Uterus (tissue), 2 donors: Measurements from ENCODE around the gene MBP.

Experiments used
- POLR2A ChIP-seq, 2 donors: fragments of 450-650 bp; IDR thresholded peaks; one replicate each; pipeline ENCODE4 v1.6.1; 2016; ENCODE audit warnings: antibody characterized with exemption in 2 of 2, mild to moderate bottlenecking in 1 of 2, moderate library complexity in 1 of 2
- TF ChIP-seq, protein P1 (sequence below), 4 experiments: fragments of 200-600 bp in 2 of 4; fragments of 450-650 bp in 2 of 4; sonication (generic) in 2 of 4; IDR thresholded peaks; one replicate each; pipeline ENCODE4 v1.5.1; 2016 to 2019; ENCODE audit warnings: antibody characterized with exemption in 4 of 4, mild to moderate bottlenecking in 2 of 4, moderate library complexity in 1 of 4

DNA sequence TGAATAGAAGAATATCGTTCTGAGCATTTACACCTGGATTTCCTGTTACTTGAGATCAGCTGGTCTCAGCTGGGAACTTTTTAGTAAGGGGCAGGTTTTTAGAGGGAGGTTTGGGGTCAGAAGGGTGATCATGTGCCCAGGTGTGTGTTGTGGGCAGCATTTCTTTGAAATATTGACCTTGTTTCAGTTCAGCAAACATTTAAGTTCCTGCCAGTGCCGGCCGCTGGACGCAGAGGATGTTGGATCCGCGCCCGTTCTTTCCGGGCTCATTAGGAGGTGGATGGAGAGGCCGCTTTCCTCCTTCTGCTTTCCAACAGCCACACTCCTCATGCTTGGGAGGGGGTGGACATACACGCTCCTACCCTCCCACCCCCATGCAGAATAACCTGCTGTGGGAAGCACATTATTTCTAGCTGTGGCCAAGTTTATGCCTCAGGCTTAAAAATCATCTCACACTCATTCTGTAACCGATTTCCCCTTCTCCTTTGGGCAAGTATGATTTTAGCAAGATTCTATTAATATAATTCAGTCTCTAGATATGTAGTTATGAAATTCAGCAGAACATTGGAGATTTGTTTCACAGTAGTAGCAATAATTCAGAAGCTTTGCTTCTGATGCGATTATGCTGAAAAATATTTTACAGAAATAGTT, 178.9 kb downstream of the MBP start:
- TF ChIP-seq, protein P1, sequence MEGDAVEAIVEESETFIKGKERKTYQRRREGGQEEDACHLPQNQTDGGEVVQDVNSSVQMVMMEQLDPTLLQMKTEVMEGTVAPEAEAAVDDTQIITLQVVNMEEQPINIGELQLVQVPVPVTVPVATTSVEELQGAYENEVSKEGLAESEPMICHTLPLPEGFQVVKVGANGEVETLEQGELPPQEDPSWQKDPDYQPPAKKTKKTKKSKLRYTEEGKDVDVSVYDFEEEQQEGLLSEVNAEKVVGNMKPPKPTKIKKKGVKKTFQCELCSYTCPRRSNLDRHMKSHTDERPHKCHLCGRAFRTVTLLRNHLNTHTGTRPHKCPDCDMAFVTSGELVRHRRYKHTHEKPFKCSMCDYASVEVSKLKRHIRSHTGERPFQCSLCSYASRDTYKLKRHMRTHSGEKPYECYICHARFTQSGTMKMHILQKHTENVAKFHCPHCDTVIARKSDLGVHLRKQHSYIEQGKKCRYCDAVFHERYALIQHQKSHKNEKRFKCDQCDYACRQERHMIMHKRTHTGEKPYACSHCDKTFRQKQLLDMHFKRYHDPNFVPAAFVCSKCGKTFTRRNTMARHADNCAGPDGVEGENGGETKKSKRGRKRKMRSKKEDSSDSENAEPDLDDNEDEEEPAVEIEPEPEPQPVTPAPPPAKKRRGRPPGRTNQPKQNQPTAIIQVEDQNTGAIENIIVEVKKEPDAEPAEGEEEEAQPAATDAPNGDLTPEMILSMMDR (IDR thresholded peaks at IDR 0.05), result no peak
- TF ChIP-seq POLR2A (IDR thresholded peaks at IDR 0.05), result no peak
